ENCODE measurements around the gene PROP1.
"Not testable (repeated sequence)": the region's sequence is repeated elsewhere in the genome, so short reads cannot be mapped to it uniquely, and the experiment has no call there.

The PROP1 gene

GRCh38 chr5:177982072-177982727 lies 13.8 kb downstream of the PROP1 start:
- no peak overlapping the region for H2AFZ ChIP-seq (ENCODE audit: low read depth, low read length)

GRCh38 chr5:177981296-177982071 lies 14.6 kb downstream of the PROP1 start:
- no peaks in the 10 kb centered on the region for H3K79me2 ChIP-seq (ENCODE audit: insufficient read depth, low read length)
- ATAC-seq (ENCODE audit: insufficient read depth, low read depth) = no peak
- TF ChIP-seq CTCF (IDR thresholded peaks at IDR 0.05; ENCODE audit: borderline replicate concordance, extremely low read depth, low read length, poor library complexity, severe bottlenecking) = no peak
- no peak for TF ChIP-seq EZH2 (IDR thresholded peaks at IDR 0.05; ENCODE audit: borderline replicate concordance, low read depth, low read length, severe bottlenecking)
- H3K4me3 ChIP-seq (ENCODE audit: low read depth in 1 of 2, low read length in 2 of 2) = no peak overlapping the region
- DNase-seq = no peak
- no peak overlapping the region for H2AFZ ChIP-seq (ENCODE audit: low read depth, low read length)
- H3K36me3 ChIP-seq (ENCODE audit: insufficient read depth, low read length) = no peaks in the 10 kb centered on the region
- no peak overlapping the region for H3K4me2 ChIP-seq (ENCODE audit: insufficient read depth, low read length)
- H3K9me3 ChIP-seq (ENCODE audit: insufficient read depth, low read length, severe bottlenecking) = no peaks in the 10 kb centered on the region
- H4K20me1 ChIP-seq (ENCODE audit: insufficient read depth, low read length) = no peaks in the 10 kb centered on the region
- no peaks in the 10 kb centered on the region for H3K4me1 ChIP-seq (ENCODE audit: insufficient read depth, low read length)
- no peak overlapping the region for H3K9ac ChIP-seq (ENCODE audit: low read depth, low read length)
- no peak overlapping the region for H3K27ac ChIP-seq (ENCODE audit: low read length)
- H3K27me3 ChIP-seq (ENCODE audit: insufficient read depth, low read length, poor library complexity) = no peaks in the 10 kb centered on the region

More at GRCh38 chr5:177982072-177982727, 13.8 kb downstream of the PROP1 start:
- no peak for TF ChIP-seq EZH2 (IDR thresholded peaks at IDR 0.05; ENCODE audit: borderline replicate concordance, low read depth, low read length, severe bottlenecking)
- TF ChIP-seq CTCF (IDR thresholded peaks at IDR 0.05; ENCODE audit: borderline replicate concordance, extremely low read depth, low read length, poor library complexity, severe bottlenecking) = peak; percentile 51
- peak; percentile 45; the same call in 1 of the 3 replicates for ATAC-seq (ENCODE audit: insufficient read depth, low read depth)
- no peaks in the 10 kb centered on the region for H3K36me3 ChIP-seq (ENCODE audit: insufficient read depth, low read length)
- no peaks in the 10 kb centered on the region for H3K4me1 ChIP-seq (ENCODE audit: insufficient read depth, low read length)
- no peak overlapping the region for H3K4me3 ChIP-seq (ENCODE audit: low read depth in 1 of 2, low read length in 2 of 2)
- no peaks in the 10 kb centered on the region for H3K9me3 ChIP-seq (ENCODE audit: insufficient read depth, low read length, severe bottlenecking)
- no peak overlapping the region for H3K9ac ChIP-seq (ENCODE audit: low read depth, low read length)
- peak; percentile 25 for DNase-seq
- no peak overlapping the region for H3K27ac ChIP-seq (ENCODE audit: low read length)
- H3K27me3 ChIP-seq (ENCODE audit: insufficient read depth, low read length, poor library complexity) = no peaks in the 10 kb centered on the region
- H3K79me2 ChIP-seq (ENCODE audit: insufficient read depth, low read length) = no peaks in the 10 kb centered on the region
- H3K4me2 ChIP-seq (ENCODE audit: insufficient read depth, low read length) = no peak overlapping the region
- H4K20me1 ChIP-seq (ENCODE audit: insufficient read depth, low read length) = no peaks in the 10 kb centered on the region

- H3K79me2 ChIP-seq (ENCODE audit: insufficient read depth, low read length) = no peaks in the 10 kb centered on the region
These were observed 15.3 kb downstream of the PROP1 start for GRCh38 chr5:177980743-177981151.

GRCh38 chr5:177977600-177977999 lies 18.4 kb downstream of the PROP1 start:
- H3K27me3 ChIP-seq (ENCODE audit: insufficient read depth, low read length, poor library complexity); ATAC-seq (ENCODE audit: insufficient read depth, low read depth); H3K9me3 ChIP-seq (ENCODE audit: insufficient read depth, low read length, severe bottlenecking); H2AFZ ChIP-seq (ENCODE audit: low read depth, low read length); H3K9ac ChIP-seq (ENCODE audit: low read depth, low read length); DNase-seq; H3K4me3 ChIP-seq (ENCODE audit: low read depth in 1 of 2, low read length in 2 of 2); H3K36me3 ChIP-seq (ENCODE audit: insufficient read depth, low read length); H3K4me1 ChIP-seq (ENCODE audit: insufficient read depth, low read length); H3K79me2 ChIP-seq (ENCODE audit: insufficient read depth, low read length); H3K4me2 ChIP-seq (ENCODE audit: insufficient read depth, low read length); H3K27ac ChIP-seq (ENCODE audit: low read length); H4K20me1 ChIP-seq (ENCODE audit: insufficient read depth, low read length): not testable (repeated sequence)

More at GRCh38 chr5:177980743-177981151, 15.3 kb downstream of the PROP1 start:
- Histone ChIP-seq H3K9me3 (ENCODE audit: insufficient read depth, low read length, severe bottlenecking) (no peaks in the 10 kb centered on the region), H3K4me2 (ENCODE audit: insufficient read depth, low read length) (no peak overlapping the region), H3K27me3 (ENCODE audit: insufficient read depth, low read length, poor library complexity) (no peaks in the 10 kb centered on the region), H3K27ac (ENCODE audit: low read length) (no peak overlapping the region), H3K9ac (ENCODE audit: low read depth, low read length) (no peak overlapping the region), H3K4me3 (ENCODE audit: low read depth in 1 of 2, low read length in 2 of 2) (no peak overlapping the region), H4K20me1 (ENCODE audit: insufficient read depth, low read length) (no peaks in the 10 kb centered on the region), H3K4me1 (ENCODE audit: insufficient read depth, low read length) (no peaks in the 10 kb centered on the region), H2AFZ (ENCODE audit: low read depth, low read length) (no peak overlapping the region), H3K36me3 (ENCODE audit: insufficient read depth, low read length) (no peaks in the 10 kb centered on the region)
- TF ChIP-seq CTCF (IDR thresholded peaks at IDR 0.05; ENCODE audit: borderline replicate concordance, extremely low read depth, low read length, poor library complexity, severe bottlenecking) (no peak), EZH2 (IDR thresholded peaks at IDR 0.05; ENCODE audit: borderline replicate concordance, low read depth, low read length, severe bottlenecking) (no peak)
- ATAC-seq (ENCODE audit: insufficient read depth, low read depth) (peak; percentile 40; the same call in 1 of the 3 replicates), DNase-seq (no peak)

Data from DND-41 (cell line).